NB4 (cell line): Measurements from ENCODE around the gene THAP2.

Source experiments
- CTCF ChIP-seq: IDR thresholded peaks from one replicate; pipeline ENCODE4 v1.5.1; 2012; ENCODE audit warnings: low read depth, low read length
- MAX ChIP-seq: IDR thresholded peaks from 2 replicates; pipeline ENCODE4 v1.6.1; 2011; ENCODE audit warnings: low read depth, low read length
- MYC ChIP-seq: IDR thresholded peaks from 2 replicates; pipeline ENCODE4 v1.6.1; 2011; ENCODE audit warnings: low read depth, low read length
- POLR2A ChIP-seq: IDR thresholded peaks from 2 replicates; pipeline ENCODE4 v1.6.1; 2011; ENCODE audit warnings: mild to moderate bottlenecking; ENCODE audit not compliant: insufficient read length; ENCODE audit errors: extremely low read depth

GRCh38 chr12:71649401-71649800 is 14.7 kb upstream of the THAP2 start:
- TF ChIP-seq CTCF: no peak
- no peak for TF ChIP-seq POLR2A
- TF ChIP-seq MAX: no peak
- no peak for TF ChIP-seq MYC
